Stimulated activated effector memory CD8-positive, alpha-beta T cell treated with anti-CD3 and anti-CD28 coated beads, Interleukin-12 subunit alpha, Interleukin-12 subunit beta, amount 100 ng/mL, for 72 hours (primary cell): Measurements from ENCODE around the gene PLEKHA6.

Experiments
- ATAC-seq: fragments of 150-1000 bp; cut with Tn5 transposase; 2 replicates; pipeline ENCODE4 v1.10.0; 2021
- DNase-seq, 2 donors: peaks; one replicate each; pipeline ENCODE4 v3.0.0; 2021 to 2022; ENCODE audit warnings: low spot score in 2 of 2
- H3K27ac Mint-ChIP-seq: one replicate; pipeline ENCODE4 v1.8.0; 2022; ENCODE audit warnings: mild to moderate bottlenecking, mixed read lengths
- H3K36me3 Mint-ChIP-seq: one replicate; pipeline ENCODE4 v1.8.0; 2022; ENCODE audit warnings: mild to moderate bottlenecking, mixed read lengths
- H3K4me1 Mint-ChIP-seq: one replicate; pipeline ENCODE4 v1.8.0; 2022; ENCODE audit warnings: mixed read lengths
- H3K4me3 Mint-ChIP-seq: one replicate; pipeline ENCODE4 v1.8.0; 2022; ENCODE audit warnings: mild to moderate bottlenecking, mixed read lengths
- H3K9me3 Mint-ChIP-seq: one replicate; pipeline ENCODE4 v1.8.0; 2022; ENCODE audit warnings: mixed read lengths

Gene PLEKHA6

GRCh38 chr1:204266504-204267034, 93.2 kb downstream of the PLEKHA6 start:
- Mint-ChIP-seq H3K4me3 (no peak overlapping the region), H3K27ac (no peak overlapping the region), H3K9me3 (no peaks in the 10 kb centered on the region), H3K36me3 (no peaks in the 10 kb centered on the region), H3K4me1 (no peaks in the 10 kb centered on the region)
- ATAC-seq (no peak), DNase-seq (no peak)

GRCh38 chr1:204265665-204266064, 94.1 kb downstream of the PLEKHA6 start:
- Mint-ChIP-seq H3K27ac (no peak overlapping the region), H3K36me3 (no peaks in the 10 kb centered on the region)
- no peak for DNase-seq

DNA sequence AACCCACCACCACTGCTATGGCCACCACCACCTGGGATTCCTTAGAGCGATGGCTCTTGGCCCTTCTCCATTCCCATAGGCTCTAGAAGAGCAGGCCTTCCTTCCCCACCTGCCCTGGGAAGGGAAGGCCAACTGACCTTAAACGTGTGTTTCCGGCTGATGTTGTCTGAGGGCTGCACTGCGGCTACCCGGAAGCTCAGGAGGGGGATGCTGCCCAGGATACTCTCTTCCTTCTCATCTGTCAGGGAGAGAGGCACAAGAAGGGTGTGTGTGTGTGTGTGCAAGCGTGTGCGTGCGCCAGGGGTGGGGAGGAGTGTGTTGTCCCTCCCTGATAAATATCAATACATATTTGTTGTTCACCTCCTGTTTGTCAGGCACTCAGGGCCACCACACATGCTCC, 94.9 kb downstream of the PLEKHA6 start:
- no peaks in the 10 kb centered on the region for H3K9me3 Mint-ChIP-seq
- H3K4me1 Mint-ChIP-seq = no peaks in the 10 kb centered on the region
- no peak overlapping the region for H3K27ac Mint-ChIP-seq
- H3K4me3 Mint-ChIP-seq = no peak overlapping the region
- ATAC-seq (no peak), DNase-seq (no peak)
- no peaks in the 10 kb centered on the region for H3K36me3 Mint-ChIP-seq

More at GRCh38 chr1:204265665-204266064, 94.1 kb downstream of the PLEKHA6 start:
- ATAC-seq = no peak
- H3K9me3 Mint-ChIP-seq = no peaks in the 10 kb centered on the region
- H3K4me3 Mint-ChIP-seq = no peak overlapping the region
- no peaks in the 10 kb centered on the region for H3K4me1 Mint-ChIP-seq

DNA sequence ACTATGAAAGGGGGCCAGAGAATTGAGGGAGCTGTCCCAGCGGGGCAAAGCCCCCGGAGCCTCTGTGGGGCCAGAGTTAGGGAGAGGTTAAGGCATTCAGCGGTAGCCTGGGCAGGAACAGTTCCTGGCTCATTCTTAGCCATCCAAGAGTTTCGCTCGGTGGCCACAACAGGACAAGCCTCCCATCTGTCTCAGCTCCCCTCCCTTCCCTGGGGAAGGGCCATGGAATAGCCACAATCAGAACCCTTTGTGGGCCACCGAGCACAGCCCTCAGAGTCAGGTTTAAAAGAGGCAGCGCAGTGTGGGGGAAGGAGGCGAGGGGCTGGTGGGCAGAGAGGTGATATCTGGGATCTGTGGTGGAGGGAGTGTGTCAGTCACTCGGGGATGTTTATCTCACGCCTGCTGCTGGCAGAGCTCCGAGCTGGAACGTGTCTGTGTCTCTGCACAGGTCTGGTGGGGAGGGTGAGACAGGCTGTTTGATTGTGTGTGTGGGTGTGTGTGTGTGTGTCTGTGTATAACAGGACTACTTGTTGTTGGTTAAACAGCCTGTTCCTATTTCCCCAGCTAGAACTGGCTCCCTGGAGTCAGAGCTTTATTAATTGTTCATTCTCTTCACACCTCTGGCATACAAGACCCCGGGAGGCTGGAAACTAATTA, 96.3 kb downstream of the PLEKHA6 start:
- H3K4me1 Mint-ChIP-seq = no peaks in the 10 kb centered on the region

DNA sequence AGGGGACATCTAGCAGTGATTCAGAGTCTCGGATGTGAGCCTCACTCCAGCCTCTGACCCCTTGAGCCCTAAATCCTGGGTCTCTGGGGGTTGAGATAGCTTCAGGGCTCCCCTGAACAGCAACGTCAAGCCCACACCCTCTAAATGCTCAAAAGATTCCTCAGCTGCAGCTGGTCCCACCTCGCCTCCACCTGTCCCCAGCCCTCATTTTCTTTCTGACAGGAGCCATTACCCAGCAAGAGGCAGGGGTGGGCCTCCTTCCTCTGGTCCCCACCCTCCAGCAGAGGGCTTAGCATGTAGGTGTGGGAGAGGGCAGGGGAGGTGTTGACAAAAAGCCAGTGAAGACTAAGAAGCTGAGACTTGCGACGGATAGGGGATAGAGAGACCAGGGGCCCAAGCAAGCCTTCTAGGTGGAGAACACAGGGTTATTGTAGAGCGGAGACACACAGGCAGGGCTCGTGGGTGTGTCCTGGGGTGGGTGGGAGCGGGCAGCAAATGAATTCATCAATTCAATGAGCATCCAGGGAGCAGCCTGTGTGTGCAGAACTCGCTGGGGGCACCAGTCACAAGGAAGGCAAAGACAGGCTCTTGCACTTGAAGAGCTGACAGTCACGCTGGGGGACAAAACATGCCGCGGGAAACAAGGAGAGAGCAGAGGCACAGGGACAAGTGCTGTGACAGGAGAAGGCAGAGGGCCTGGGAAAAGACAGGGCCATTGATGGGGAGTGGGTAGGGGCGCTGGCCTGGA, 97.0 kb downstream of the PLEKHA6 start:
- H3K27ac Mint-ChIP-seq = no peak overlapping the region
- ATAC-seq = no peak
- H3K4me1 Mint-ChIP-seq = no peaks in the 10 kb centered on the region
- no peak for DNase-seq
- H3K36me3 Mint-ChIP-seq = no peaks in the 10 kb centered on the region
- H3K4me3 Mint-ChIP-seq = no peak overlapping the region
- H3K9me3 Mint-ChIP-seq = no peaks in the 10 kb centered on the region

More for the DNA sequence above, 96.3 kb downstream of the PLEKHA6 start:
- Mint-ChIP-seq H3K27ac (peak overlapping the region; percentile 35), H3K4me3 (no peak overlapping the region), H3K36me3 (no peaks in the 10 kb centered on the region), H3K9me3 (no peaks in the 10 kb centered on the region)
- ATAC-seq (no peak), DNase-seq (no peak)

DNA sequence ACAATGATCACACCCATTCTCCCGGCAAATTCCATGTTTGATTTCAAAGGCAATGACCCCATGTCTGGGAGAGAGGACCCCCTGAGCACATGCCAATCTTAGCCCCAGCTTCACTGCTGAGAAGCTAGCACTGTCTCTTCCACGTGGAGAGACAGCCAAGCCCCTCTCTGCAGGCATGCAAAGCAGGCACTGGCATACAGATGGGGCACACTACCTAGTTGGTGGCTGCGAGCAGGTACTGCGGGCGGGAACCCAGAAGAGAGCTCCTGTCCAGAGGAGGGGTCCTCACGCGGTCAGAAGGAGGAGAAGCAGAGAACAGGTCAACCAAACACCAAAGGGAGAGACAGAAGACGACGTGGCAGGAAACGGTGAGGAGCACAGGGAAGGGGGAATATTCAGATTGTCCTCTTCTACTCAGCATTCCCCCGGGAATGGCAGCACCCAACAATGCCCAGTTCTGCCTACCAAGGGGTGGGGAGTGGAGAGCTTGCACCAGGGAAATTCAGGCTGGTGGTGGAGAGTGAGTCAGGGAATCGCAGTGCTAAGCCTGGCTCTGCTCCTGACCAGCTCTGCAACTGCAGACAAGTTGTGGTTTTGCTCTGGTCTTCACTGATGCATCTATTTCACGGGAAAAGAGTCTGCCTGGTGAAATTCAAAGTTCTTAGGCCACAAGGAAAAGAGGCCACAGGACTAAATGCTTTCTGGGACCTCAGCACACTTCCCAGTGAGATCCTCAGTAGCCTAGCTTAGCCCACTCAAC, 97.8 kb downstream of the PLEKHA6 start:
- DNase-seq (no peak), ATAC-seq (no peak)
- Mint-ChIP-seq H3K9me3 (no peaks in the 10 kb centered on the region), H3K4me3 (no peak overlapping the region), H3K27ac (peak overlapping the region; percentile 41), H3K4me1 (no peaks in the 10 kb centered on the region), H3K36me3 (no peaks in the 10 kb centered on the region)

- Mint-ChIP-seq H3K4me3 (no peak overlapping the region), H3K9me3 (no peaks in the 10 kb centered on the region), H3K27ac (no peak overlapping the region), H3K36me3 (no peaks in the 10 kb centered on the region), H3K4me1 (no peaks in the 10 kb centered on the region)
- ATAC-seq (no peak), DNase-seq (no peak)
Measured at GRCh38 chr1:204261266-204261665, 98.5 kb downstream of the PLEKHA6 start.

DNA sequence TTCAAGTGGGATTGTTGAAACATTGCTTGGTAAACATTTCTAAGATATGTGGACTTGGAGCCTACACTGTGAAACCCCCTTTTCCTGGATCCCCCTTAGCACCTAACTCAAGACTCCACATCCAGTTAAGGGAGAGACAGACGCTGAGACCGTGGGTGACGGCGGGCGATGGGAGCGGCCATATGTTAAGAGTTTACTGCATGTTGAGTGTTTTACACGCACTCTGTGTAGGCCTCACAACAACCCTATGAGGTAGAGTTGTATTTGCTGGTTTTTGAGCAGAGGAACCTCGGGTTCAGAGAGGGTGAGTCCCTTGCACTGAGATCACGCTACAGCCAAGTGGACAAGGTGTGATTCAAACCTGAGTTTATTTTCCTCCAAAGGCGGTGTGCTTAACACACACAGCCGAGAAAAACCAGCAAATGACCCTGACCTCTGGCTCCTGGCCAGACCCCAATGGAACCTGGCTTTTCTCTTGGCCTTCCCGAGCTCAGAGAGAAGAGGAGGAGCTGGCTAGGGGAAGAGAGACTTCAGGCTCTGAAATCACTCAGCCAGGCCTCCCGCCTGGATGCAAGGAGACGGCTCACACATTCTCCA, 99.0 kb downstream of the PLEKHA6 start:
- H3K27ac Mint-ChIP-seq = no peak overlapping the region
- no peak overlapping the region for H3K4me3 Mint-ChIP-seq
- H3K36me3 Mint-ChIP-seq = no peaks in the 10 kb centered on the region
- DNase-seq (no peak), ATAC-seq (no peak)
- no peaks in the 10 kb centered on the region for H3K9me3 Mint-ChIP-seq
- H3K4me1 Mint-ChIP-seq = no peaks in the 10 kb centered on the region

GRCh38 chr1:204259782-204260181, 99.9 kb downstream of the PLEKHA6 start:
- H3K4me1 Mint-ChIP-seq = no peaks in the 10 kb centered on the region
- peak overlapping the region; percentile 68 for H3K27ac Mint-ChIP-seq
- no peak for DNase-seq
- no peak overlapping the region for H3K4me3 Mint-ChIP-seq
- no peaks in the 10 kb centered on the region for H3K9me3 Mint-ChIP-seq
- H3K36me3 Mint-ChIP-seq = no peaks in the 10 kb centered on the region
- no peak for ATAC-seq

- ATAC-seq = no peak
- Mint-ChIP-seq H3K4me1 (no peaks in the 10 kb centered on the region), H3K27ac (no peak overlapping the region), H3K4me3 (no peak overlapping the region), H3K36me3 (no peaks in the 10 kb centered on the region), H3K9me3 (no peaks in the 10 kb centered on the region)
- DNase-seq = no peak
Measured at GRCh38 chr1:204259196-204259595, 100.5 kb downstream of the PLEKHA6 start.

GRCh38 chr1:204258213-204259115, 101.3 kb downstream of the PLEKHA6 start:
- Mint-ChIP-seq H3K4me3 (no peak overlapping the region), H3K27ac (peak overlapping the region; percentile 44), H3K36me3 (no peaks in the 10 kb centered on the region), H3K4me1 (no peaks in the 10 kb centered on the region), H3K9me3 (no peaks in the 10 kb centered on the region)
- ATAC-seq (peak; percentile 44), DNase-seq (peak; percentile 21 to 55)

- no peak overlapping the region for H3K4me3 Mint-ChIP-seq
- no peak for ATAC-seq
Measured at GRCh38 chr1:204257446-204257845, 102.3 kb downstream of the PLEKHA6 start.

GRCh38 chr1:204256531-204256930, 103.2 kb downstream of the PLEKHA6 start:
- ATAC-seq = peak; percentile 16
- Mint-ChIP-seq H3K36me3 (no peaks in the 10 kb centered on the region), H3K4me1 (no peaks in the 10 kb centered on the region), H3K4me3 (no peak overlapping the region), H3K27ac (no peak overlapping the region), H3K9me3 (no peaks in the 10 kb centered on the region)
- no peak for DNase-seq

More at GRCh38 chr1:204257446-204257845, 102.3 kb downstream of the PLEKHA6 start:
- DNase-seq = no peak
- Mint-ChIP-seq H3K9me3 (no peaks in the 10 kb centered on the region), H3K4me1 (no peaks in the 10 kb centered on the region), H3K36me3 (no peaks in the 10 kb centered on the region), H3K27ac (no peak overlapping the region)

- no peak for DNase-seq
- no peak for ATAC-seq
- H3K27ac Mint-ChIP-seq = no peak overlapping the region
- H3K36me3 Mint-ChIP-seq = no peaks in the 10 kb centered on the region
- no peak overlapping the region for H3K4me3 Mint-ChIP-seq
- H3K4me1 Mint-ChIP-seq = no peaks in the 10 kb centered on the region
- H3K9me3 Mint-ChIP-seq = no peaks in the 10 kb centered on the region
Measured at GRCh38 chr1:204255966-204256365, 103.8 kb downstream of the PLEKHA6 start.
